Panc1 (cell line): Measurements from ENCODE around the gene LIN9.

Experiments
- POLR2AphosphoS5 ChIP-seq: IDR thresholded peaks from 2 replicates; pipeline ENCODE4 v1.6.1; 2012; ENCODE audit warnings: mild to moderate bottlenecking, low read depth, low read length, moderate library complexity
- REST ChIP-seq, 2 experiments: IDR thresholded peaks; 2 replicates each; pipeline ENCODE4 v1.6.1; 2011 to 2012; ENCODE audit warnings: low read depth in 2 of 2, control low read depth in 1 of 2, low read length in 1 of 2, mild to moderate bottlenecking in 1 of 2, moderate library complexity in 1 of 2; ENCODE audit not compliant: insufficient read depth in 1 of 2
- SIN3A ChIP-seq: IDR thresholded peaks from 2 replicates; pipeline ENCODE4 v1.6.1; 2012; ENCODE audit warnings: low read depth, mild to moderate bottlenecking, low read length, moderate library complexity, borderline replicate concordance; ENCODE audit not compliant: insufficient read depth
- TCF7L2 ChIP-seq: IDR thresholded peaks from 2 replicates; pipeline ENCODE4 v1.6.1; 2011; ENCODE audit warnings: mild to moderate bottlenecking, low read depth, low read length, inconsistent platforms
- TF ChIP-seq, protein P1 (sequence below): fragments of 450-650 bp; IDR thresholded peaks from 2 replicates; pipeline ENCODE4 v1.5.1; 2017; ENCODE audit warnings: mild to moderate bottlenecking

GRCh38 chr1:226202246-226202645 lies 106.7 kb downstream of the LIN9 start:
- no peak for TF ChIP-seq SIN3A
- TF ChIP-seq POLR2AphosphoS5 = no peak
- no peak for TF ChIP-seq REST (IDR thresholded peaks at IDR 0.05; ENCODE audit: insufficient read depth in 1 of 2, low read depth in 2 of 2, low read length in 1 of 2)
- TF ChIP-seq TCF7L2 = no peak
- TF ChIP-seq, protein P1, sequence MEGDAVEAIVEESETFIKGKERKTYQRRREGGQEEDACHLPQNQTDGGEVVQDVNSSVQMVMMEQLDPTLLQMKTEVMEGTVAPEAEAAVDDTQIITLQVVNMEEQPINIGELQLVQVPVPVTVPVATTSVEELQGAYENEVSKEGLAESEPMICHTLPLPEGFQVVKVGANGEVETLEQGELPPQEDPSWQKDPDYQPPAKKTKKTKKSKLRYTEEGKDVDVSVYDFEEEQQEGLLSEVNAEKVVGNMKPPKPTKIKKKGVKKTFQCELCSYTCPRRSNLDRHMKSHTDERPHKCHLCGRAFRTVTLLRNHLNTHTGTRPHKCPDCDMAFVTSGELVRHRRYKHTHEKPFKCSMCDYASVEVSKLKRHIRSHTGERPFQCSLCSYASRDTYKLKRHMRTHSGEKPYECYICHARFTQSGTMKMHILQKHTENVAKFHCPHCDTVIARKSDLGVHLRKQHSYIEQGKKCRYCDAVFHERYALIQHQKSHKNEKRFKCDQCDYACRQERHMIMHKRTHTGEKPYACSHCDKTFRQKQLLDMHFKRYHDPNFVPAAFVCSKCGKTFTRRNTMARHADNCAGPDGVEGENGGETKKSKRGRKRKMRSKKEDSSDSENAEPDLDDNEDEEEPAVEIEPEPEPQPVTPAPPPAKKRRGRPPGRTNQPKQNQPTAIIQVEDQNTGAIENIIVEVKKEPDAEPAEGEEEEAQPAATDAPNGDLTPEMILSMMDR = no peak
